DMS79 (cell line): Measurements from ENCODE around the gene PLD6.

ENCODE experiments used
- DNase-seq: peaks from one replicate; lab custom pipeline; 2025; lab: John Stamatoyannopoulos, UW

Gene PLD6

DNA sequence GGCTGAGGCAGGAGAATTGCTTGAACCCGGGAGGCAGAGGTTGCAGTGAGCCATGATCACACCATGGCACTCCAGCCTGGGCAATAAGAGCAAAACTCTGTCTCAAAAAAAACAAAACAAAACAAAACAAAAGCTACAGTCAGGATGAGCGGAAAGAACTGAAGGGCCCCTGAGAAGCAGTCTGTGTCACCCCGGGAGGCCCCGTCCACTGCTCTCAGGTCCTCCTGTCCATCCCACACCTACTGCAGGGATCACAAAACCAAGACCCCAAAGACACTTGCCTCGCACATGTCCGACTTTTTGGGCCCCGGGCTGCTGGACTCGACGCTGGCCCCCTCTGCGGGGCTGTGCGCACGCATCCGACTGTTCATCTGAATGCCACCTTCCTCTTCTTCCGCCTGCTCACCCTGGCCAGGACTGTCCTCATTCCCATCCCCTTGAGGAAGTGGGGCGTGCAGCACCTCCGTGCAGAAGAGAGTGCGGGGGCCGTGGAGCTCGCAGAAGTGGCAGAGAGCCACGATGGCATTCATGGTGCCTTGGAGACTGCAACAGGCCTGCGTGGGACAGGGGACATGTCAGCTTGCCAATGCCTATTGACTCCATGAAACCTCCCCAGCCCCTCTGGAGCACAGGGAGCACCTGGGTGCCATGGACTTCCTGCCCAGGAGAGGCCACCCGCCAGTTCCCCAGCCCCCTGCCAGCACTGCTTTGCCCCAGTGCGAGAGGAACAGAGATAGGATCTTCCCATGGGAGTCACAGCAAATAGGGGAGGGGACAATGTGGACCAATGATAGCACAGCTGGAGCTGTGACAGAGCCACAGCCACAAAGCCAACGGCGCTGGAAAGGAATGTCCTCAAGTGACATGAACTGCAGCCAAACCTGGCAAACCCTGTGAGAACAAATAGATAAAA is 21.7 kb upstream of the PLD6 start:
- no peak for DNase-seq

DNA sequence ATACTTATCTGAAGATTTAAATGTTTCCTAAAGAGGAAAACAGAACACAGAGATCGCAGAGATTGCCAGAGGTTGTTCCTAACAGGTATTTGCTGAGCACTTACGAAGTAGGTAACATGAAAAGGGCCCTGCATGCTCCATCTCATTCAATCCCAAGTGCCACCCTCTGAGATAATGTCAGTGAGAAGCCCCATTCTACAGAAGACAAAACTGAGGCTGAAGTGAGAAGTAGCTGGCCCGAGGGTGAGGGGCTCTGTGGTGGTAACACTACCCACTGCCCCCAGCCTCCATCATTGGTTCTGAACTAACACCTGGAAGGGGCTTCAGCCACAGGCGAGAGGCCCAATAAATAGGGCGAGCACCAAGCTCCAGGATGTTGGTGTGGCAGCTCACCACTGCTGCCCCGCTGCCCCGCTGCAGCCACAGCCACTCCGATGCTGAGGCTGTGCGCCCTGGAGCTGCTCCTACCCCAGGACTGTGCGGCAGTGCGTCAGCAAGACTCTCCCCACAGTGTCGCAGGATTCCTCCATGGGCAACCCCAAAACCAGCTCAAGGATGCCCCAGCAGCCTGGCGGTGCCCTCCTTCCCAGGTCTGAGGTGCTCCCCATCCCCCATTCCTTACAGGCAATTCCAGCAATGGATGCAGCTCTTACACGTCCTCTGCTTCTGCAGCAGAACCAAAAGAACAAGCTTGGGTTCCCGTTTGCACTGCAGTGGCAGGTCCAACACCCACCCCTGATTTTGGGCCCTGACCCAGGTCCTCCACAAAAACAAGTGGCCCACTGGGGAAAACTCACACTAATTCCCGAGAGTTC is 20.5 kb upstream of the PLD6 start:
- DNase-seq, result no peak

DNA sequence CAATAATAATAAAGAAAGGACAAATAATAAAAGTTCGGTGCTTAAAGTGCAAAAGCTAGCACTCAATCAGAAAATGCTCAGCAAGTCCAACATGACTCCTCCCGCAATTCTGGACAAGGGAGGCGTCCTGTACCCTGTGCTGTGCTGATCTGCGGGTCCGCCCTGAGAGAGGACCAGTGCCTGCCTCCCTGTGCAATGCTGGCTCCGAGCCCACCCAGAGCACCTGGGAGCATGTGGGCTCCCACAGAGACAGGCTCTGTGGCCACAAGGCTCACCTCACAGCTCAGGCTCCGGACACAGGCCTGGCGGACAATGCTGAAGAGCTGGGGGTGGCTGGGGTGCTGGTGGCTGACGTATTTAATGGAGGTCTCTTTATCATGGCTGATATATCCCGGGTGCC is 19.8 kb upstream of the PLD6 start:
- DNase-seq, result no peak

DNA sequence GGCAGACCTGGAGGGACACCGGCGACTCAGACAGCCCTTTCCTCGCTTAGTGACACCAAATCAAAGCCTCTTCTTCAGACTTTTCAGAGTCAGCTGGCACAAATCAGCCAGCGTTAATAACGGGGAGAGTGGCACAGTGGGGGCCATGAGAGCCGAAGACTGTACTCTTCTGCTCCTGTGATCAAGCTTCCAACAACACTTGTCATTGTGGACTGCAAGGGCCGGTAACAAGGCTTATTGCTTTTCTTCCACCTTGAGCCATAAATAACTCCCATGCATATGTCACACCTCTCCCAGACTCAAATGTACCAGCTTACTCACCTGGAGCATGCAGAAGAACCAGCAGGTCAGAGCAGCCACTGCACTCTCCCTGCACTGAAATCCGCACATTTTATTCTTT is 18.0 kb upstream of the PLD6 start:
- DNase-seq, result no peak

DNA sequence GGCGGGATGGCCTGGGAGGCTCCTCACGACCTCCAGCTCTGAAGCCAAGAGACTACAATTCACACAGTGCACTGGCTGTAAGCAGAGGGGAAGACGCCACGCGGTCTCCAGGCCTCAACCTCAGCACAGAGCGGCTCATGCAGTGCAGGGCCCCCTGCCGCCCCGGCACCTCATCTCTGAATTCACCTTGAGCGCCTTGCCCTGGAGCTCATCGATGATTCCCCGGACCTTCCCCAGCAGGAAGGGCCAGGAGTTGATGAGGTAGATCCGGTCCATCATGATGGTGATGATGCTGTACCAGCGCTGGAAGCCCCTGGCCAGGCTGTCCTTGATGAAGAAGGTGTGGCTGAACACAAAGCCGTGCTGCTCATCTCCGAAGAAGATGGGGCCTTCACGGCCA is 17.6 kb upstream of the PLD6 start:
- no peak for DNase-seq

DNA sequence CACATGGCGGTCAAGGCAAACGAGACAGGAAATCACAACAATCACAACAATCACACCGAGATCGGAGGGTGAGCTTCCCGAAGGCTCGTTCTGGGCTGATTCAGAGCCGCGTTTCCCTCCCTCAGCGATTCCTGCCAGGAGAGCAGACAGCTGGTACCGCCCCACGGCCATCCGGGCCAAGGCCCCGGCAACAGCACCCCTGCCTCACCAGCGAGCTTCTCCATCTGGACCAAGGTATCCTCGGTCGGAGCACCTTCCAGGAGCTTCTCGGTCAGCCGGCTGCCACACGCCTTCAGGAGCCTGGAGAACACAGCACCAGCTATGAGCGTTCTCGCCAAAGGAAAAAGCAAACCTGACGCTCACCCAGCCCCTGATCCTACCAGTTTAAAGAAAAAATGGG is 15.2 kb upstream of the PLD6 start:
- no peak for DNase-seq

DNA sequence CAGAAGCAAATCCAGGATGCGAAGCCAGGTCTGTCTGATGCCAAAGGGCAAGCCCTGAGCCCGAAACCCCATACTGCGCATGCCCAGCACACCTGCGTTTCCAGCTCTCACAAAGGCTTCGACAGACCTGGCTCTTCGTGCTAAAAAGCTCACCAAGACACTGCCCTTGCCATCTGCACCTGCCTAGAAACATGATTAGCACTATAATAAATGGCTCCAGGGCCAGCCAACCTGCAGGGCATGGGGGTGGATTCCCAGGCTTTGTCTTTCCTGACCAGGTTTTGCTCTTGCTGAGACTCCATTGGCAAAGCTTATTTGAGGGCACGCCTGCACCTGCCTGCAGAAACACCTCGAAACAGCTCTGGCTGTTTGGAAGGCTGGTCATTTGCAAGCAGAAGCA is 14.4 kb upstream of the PLD6 start:
- DNase-seq, result no peak

DNA sequence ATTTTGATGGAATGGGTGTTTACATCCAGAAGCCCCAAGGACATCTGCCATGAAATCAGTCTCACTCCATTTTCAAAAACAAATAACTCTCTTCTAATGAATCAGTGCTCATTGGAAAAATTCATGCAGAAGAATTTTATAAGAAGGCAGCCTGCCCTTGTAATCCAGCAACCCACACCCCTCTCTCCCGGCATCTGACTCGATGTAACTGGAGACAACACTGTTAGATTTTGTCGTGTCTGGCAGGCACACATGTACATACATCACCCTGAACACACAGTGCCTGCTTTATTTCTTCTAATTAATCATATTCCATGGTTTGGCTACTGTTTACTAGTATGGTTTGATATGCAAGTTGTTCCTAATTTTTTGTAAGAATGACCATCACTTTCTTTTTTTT is 11.9 kb upstream of the PLD6 start:
- no peak for DNase-seq

DNA sequence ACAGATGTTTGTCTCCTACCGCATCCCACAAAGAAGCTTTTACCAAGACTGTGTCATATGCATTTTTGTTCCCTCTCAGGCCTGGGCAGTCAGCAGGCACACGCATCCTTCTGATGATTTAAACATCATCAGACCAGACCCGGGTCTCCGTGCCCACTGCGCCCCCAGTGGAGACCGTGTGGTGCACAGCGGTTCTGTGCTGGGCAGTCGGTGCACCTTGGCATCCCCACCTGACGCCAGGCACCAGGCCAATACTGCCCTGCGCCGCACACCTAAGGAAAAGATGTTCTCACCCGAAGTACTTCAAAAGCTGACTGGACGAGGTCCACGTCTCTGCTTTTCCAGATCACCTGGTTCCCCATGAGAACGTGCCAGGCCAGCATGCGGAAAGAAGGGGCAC is 10.6 kb upstream of the PLD6 start:
- no peak for DNase-seq

DNA sequence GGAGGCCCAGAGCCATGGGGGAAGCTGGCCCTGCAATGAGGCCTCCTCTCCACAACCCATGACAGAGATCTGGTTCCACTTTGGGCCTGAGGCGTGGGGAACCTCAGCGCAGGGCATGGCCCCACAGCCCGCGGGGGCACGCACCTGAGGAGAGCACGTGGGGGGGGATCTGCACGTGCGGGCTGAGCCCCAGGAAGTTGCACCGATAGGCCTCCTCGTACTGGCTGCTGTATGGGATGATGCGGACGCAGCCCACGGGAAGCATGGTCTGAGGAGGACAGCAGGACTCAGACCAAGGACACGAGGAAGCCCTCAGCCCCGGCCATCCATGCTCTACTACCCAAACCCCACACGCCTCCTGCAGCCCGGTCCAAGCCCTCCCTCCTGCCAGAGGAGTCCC is 10.1 kb upstream of the PLD6 start:
- no peak for DNase-seq

DNA sequence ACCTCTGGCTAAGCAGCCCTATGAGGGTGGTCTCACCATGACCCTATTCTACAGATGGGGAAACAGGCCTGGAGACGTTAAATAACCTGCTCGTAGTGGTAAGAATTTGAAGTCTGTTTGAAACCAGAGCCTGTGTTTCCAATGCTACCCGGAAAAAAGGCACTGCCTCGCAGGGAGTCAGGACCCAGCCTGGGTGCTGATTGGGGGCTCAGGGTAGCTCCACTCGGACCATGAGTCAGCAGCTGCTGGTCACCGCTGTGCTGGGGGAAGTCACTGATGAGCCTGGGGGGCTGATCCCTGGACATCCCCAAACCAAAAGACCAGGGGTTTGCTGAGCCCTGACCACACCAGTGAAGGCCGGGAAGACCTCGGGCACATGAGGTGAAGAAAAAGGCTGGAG is 9.4 kb upstream of the PLD6 start:
- DNase-seq, result no peak

DNA sequence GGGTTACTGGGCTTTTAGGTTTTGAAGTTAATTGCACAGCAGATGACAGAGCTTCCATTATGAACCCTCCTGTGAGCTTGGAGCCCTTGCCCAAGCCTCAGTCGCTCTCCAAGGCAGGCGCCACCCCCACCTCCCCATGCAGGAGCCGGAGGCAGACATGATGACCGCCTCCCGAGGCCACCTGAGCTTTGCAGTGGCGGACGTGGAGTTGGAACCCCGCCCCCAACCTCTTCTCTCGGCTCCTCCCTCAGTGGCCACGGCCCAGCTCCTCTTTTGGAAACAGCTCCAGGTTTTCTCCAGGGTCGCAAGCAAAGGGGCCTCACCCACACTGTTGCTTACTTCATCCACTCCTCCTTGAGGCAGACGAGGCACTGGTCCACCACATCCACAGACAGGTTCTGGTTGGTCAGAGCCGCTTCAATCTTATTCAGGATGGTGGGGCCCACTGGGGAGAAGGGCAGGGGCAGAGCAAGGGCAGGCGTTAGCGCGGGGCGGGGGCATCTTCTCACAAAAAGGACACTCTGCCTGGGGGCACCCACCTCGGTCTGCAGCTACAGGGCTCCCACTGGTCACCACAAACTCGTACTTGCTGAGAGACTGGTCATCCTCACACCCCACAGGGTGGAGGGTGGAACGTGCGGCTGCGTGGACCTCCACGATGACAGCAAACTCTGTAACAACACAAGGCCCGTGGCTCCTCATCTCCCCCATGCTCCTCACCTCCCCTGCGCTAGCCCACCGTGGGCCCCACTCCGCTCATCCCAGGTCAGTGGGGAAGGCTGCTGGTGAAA is 8.7 kb upstream of the PLD6 start:
- no peak for DNase-seq

DNA sequence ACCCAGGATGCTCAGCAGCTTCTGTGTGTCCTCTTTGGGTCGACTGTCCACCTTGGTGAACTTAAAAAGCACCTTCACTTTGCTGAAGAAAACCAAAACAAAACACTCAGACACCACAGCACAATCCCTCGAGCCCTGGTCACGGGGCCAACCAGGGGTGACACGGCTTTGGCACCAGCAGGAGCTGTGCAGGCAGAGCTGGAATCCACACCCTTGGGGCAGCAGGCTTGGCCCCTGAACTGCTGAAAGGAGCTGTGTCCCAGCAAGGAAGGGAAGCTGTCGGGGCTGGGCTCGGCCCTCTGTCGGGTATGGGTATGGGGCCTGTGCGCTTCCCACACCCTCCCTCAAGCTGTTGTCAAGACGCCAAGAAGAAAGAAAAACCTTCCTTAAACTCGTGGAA is 7.6 kb upstream of the PLD6 start:
- no peak for DNase-seq

DNA sequence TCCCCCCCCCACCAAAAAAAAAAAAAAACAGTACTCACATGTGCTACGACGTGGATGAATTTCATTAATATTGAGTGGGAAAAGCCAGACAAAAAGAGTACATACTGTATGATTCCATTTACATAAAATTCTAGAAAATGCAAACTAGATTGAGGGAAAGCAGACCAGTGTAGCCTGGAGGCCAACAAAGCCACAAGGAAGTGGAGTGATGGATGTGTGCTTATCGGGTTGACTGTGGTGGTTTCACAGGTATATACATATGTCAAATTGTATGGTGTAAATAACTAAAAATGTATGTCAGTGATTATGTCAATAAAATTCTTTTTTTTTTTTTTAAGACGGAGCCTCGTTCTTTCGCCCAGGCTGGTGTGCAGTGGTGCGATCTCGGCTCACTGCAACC is 1.9 kb upstream of the PLD6 start:
- no peak for DNase-seq

DNA sequence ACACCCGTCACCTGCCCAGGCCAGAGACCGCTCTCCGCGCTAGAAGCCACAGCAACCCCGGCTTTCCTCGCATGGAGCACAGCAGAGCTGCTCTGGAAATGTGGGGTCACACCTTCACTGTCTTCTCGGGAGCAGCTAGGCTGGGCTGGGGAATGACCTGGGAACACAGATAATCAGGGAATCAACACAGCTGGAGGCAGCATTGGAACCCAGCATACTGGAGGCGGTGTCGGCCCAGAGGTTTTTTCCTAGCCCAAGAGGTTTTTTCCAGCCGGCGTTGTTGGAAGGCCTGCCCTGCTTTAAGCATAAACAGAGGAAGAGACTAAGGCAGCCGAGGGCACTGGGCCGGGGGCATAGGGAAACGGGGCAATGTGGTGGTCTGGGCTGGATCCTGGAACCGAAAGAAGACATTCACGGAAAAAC is 791 bp upstream of the PLD6 start:
- no peak for DNase-seq

DNA sequence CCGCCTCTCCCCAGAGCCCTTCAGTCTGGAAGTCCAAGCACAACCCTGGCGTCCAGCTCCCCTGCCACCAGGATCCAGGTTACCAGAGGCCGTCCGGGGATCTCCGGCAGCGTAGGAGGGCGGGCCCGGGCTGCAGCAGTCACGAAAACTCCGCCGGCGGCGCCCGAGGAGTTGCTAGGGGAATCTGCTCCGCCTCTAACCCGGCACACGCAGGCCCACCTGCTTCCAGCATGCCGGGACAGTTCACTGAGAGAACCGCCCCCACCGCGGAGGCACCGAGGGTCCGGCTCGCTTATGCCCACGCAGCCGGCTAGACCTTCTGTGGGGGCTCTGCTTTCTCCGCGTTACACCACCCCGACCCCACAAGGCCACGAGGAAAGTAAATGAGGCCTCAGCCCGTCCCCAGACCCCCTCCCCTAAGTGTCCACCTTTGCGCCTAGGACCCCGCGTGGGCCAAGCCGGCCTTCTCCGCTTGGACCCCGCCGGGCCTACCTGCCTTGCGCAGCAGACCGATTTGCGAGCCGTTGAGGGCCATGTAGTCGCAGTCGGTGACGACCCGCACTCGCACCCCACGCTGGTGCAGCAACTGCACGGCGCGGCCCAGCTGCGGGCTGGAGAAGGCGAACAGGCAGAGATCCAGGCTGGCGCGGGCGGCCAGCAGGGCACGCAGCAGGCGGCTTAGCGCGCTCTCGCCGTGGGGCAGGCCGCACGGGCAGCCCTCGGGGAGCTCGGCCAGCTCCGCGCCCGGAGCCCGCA is 587 bp downstream of the PLD6 start:
- no peak for DNase-seq

DNA sequence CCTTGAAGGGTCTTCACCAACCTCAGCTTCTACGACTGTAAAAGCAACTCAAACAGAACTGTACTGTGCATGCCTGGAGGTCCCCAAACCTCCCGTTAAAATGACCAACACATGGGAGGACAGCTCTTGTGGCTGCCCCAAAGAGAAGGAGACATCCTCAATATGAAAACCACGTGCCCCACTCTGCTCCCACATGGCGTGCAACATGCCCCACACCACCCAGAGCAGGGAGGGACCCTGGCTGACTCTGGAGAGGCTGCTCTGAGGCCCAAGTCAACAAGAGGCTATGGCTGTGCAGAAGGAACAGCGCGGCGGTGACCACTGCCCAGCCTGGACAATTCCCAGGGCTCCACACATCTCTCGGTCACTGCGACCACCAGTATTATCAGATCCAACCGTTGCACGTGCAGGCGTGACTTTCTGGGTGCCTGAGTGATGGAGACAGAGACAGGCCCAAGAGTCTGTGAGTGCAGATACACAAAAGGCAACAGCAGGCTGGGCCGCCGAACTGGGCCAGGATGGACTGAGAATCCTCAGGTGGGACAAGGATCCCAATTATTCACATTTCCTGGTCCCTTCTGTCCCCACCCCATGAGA is 1.4 kb downstream of the PLD6 start:
- DNase-seq, result no peak

DNA sequence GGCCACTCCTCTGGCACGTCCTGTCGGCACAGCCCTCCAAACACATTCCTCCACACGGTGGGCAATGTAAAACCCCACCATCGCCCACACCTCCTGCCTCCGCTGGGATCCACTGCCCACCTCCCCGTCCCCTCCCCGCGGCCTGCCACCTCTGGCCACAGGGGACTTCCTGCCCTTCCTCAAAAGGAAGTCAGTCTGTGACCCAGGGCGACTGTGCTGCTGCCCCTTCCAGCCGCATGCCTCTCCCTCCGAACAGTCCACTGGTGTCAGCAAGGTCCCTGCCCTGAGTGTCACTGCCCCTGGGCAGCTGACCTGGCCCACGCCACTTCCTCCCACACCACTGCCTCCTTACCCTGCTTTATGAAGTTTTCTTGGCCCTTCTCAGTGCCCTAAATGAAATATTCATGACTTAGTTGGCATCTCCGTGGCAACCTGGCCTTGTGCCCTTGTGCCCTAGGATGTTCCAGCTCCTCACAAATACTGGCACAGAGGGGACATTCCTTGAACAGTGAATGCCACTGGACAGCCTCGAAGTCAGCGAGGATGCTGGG is 2.0 kb downstream of the PLD6 start:
- no peak for DNase-seq

DNA sequence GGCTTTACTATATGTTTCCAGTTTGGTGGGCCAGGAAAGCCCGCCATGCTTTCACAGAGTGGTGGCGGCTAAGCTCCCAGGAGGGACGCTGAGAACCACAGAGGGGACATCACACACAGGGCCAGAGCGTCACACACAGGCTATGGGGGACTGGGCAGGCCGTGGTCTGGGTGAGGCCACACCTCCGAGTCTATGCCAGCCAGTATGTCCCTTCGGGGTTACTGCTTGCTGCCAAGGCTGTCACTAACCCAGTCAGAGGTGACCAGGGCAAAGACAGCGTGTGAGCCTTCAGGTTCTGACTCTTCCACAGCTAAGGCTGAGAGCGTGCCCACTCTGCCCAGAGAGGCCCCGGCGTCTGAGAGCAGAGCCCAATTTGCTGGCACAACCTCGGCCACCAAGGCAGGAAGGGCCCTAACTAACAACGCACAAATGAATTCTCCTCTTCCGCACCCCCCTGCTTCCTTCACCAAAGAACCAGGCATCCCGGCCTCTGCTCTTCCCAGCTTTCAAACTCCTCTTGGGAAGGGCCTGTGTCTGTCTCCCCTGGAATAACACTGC is 2.9 kb downstream of the PLD6 start:
- no peak for DNase-seq

DNA sequence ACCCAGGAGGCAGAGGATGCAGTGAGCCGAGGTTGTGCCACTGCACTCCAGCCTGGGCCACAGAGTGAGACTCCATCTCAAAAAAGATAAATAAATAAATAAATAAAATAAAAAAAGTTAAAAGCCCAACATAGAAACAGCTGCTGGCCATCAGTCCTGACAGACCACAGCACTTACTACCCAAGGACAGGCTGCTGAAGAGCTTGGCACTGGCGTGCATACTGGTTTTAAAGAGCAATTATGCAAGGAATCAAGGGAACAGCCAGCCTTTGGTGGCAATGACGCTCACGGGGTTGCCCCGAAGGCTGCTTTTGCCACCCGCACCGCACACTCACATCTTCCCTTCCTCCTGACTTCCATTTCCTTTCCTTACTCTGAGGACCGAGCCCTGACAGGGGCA is 4.2 kb downstream of the PLD6 start:
- DNase-seq, result no peak

DNA sequence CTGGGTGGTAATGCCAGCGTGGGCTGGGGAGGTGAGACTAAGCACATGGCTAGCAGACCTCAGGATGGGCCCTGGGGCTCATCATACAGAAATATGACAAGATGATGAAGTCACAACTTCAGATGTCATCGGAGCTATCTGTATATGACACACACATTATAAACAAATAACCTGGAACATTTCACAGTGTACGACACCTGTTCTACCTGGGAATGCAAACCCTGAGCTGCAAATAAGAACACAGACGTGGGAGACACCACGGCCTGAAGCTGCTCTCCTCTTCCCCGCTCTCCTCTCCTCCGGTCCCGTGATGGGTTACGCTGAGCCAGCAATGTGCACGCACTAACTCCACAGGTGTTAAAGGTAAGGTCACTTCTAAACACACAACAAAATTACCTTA is 4.9 kb downstream of the PLD6 start:
- no peak for DNase-seq
